Mesodermal cell (in vitro differentiated cells): ENCODE measurements around the gene RPL6.

ENCODE experiments used
- H3K27ac ChIP-seq: 2 replicates; pipeline ENCODE4 v1.7.0; 2013; ENCODE audit warnings: mild to moderate bottlenecking, low read depth, low read length, moderate library complexity; ENCODE audit not compliant: severe bottlenecking
- H3K36me3 ChIP-seq: 2 replicates; pipeline ENCODE4 v1.7.1; 2013; ENCODE audit warnings: mild to moderate bottlenecking, low read length, moderate library complexity; ENCODE audit not compliant: control insufficient read depth, insufficient read depth
- H3K4me1 ChIP-seq: one replicate; pipeline ENCODE4 v1.7.1; 2013; ENCODE audit warnings: mild to moderate bottlenecking, low read length; ENCODE audit not compliant: insufficient read depth, control insufficient read depth, poor library complexity, severe bottlenecking
- H3K4me3 ChIP-seq: 2 replicates; pipeline ENCODE4 v1.7.0; 2013; ENCODE audit warnings: low read length, control low read depth, mild to moderate bottlenecking; ENCODE audit not compliant: insufficient read depth, poor library complexity, severe bottlenecking; ENCODE audit errors: extremely low read depth
- H3K9me3 ChIP-seq: 2 replicates; pipeline ENCODE4 v1.7.1; 2013; ENCODE audit warnings: mild to moderate bottlenecking, low read length, moderate library complexity; ENCODE audit not compliant: control insufficient read depth
- WGBS, 2 experiments: methylation state at CpG; one replicate each; pipeline ENCODE4 v1.1.5; 2013; ENCODE audit warnings: missing lambda C conversion rate in 2 of 2; ENCODE audit not compliant: insufficient coverage in 2 of 2; 5-methylcytosine and 5-hydroxymethylcytosine counted together

Gene RPL6

DNA sequence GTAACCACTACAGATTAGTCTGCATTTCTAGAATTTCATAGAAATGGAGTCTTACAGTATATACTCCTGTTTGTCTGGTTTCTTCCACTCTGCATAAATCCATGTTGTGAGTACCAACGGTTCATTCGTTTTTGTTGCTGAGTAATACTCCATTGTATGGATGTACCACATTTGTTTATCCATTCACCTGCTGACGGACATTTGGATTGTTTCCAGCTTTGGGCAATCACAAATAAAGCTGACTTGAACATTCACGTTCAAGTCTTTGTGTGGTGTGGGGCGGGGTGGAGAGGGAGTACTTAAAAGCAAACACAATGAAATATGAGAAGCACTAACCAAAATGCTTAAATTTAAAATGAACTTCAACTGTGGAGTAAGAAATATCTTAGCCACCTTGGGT, 34.3 kb downstream of the RPL6 start:
- 100% methylated on average over 1 of the region's 5 CpGs; no CpG with 5 or more reads in 1 of the 2 experiments for WGBS, 2 experiments
- Histone ChIP-seq H3K4me3 (no peak overlapping the region), H3K27ac (no peak overlapping the region), H3K4me1 (peaks cover 3% of the 10 kb centered on the region), H3K36me3 (peaks cover 6% of the 10 kb centered on the region), H3K9me3 (no peaks in the 10 kb centered on the region)

DNA sequence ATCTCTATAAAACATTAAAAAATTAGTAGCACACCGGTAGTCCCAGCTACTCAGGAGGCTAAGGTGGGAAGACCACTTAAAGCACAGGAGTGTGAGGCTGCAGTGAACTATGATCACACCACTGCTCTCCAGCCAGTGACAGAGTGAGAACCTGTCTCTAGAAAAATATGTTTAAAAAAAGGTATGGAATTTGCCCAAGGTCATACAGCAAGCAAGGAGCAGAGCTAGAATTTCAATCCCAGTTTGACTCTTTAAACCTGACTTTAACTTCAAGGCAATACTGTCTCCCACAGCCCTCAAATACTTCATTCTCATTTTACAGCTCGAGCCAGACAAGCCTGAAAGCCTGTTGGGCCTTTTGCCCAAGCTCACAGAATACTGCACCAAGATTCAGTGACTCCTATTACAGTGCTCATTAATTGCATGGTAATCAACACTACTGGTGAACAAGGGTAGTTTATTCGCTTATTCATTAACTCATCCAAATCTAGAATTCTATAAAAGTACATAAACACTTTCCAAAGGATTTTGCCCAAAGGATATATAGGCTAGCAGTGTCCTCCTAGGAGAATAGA, 35.2 kb downstream of the RPL6 start:
- H3K4me3 ChIP-seq: no peak overlapping the region
- H3K9me3 ChIP-seq: no peaks in the 10 kb centered on the region
- H3K36me3 ChIP-seq: peaks cover 6% of the 10 kb centered on the region
- peaks cover 3% of the 10 kb centered on the region for H3K4me1 ChIP-seq
- no peak overlapping the region for H3K27ac ChIP-seq
- 100% methylated on average over 1 to 2 of the region's 3 CpGs for WGBS, 2 experiments

DNA sequence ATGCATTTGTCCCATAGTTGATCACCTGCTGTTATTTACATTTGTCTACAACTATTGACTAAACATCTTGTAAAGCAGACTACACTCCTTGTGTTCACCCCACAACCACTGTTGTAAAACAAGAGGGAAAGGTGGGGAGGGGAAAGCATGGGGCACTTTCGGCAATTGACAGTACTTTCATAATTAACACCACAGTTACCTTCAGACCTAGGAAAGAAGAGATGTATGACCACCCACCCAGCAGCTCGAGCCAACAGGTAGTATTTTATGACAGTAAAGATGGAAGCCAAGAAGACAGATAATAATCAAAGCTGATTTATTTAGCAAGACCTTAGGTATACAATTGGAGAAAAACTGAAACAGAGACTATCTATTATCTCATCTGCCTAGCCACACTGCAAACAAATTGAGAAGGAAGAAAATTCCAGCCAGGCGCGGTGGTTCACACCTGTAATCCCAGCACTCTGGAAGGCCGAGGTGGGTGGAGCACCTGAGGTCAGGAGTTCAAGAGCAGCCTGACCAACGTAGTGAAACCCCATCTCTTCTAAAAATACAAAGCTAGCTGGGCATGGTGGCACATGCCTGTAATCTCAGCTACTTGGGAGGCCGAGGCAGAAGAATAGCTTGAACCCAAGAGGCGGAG, 38.4 kb downstream of the RPL6 start:
- Histone ChIP-seq H3K9me3 (no peaks in the 10 kb centered on the region), H3K27ac (no peak overlapping the region), H3K4me1 (peaks cover 3% of the 10 kb centered on the region), H3K4me3 (no peak overlapping the region), H3K36me3 (peaks cover 6% of the 10 kb centered on the region)
- WGBS, 2 experiments: 91 to 92% methylated on average over 6 of the region's 8 CpGs

DNA sequence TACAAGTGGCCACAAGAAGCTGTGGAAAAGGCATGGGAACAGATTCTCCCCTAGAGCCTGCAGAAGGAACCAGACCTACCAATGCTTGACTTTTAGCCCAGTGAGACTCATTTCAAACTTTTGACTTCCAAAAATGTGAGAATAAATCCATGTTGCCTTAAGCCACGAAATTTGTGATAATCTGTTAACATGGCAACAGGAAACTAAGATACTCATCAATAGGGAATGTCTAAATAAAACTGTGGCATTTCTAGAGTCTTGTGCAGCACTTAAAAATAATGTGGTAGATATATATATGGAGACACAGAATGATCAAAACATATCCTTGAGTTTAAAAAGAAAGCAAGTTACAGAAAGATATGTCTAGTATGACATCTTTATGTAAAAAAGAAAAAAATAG, 39.2 kb downstream of the RPL6 start:
- no peaks in the 10 kb centered on the region for H3K9me3 ChIP-seq
- H3K36me3 ChIP-seq: peaks cover 3% of the 10 kb centered on the region
- H3K27ac ChIP-seq: no peak overlapping the region
- H3K4me1 ChIP-seq: peaks cover 3% of the 10 kb centered on the region
- WGBS, 2 experiments: no CpG with 5 or more reads among the region's 1 CpG
- no peak overlapping the region for H3K4me3 ChIP-seq

DNA sequence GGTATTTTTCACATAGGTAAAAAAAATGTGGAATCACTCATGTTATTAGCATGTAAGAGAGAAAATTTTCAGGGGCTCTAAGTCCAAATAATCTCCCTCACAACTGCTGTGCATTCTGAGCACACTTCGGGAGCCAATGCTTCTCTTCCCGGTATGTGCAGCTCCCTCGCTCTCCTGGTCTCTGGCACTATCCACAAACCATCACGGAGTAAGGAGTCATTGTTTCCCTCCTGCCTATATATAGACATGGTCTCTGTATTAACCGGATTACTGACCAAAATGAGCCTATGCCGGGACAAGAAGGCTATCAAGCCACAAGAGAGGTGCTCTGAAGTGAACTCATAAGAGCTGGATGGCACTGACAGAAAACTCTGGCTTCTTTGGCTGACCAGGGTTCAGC, 40.5 kb downstream of the RPL6 start:
- WGBS, 2 experiments: 91 to 94% methylated on average over 6 of the region's 6 CpGs
- Histone ChIP-seq H3K27ac (no peak overlapping the region), H3K4me3 (no peak overlapping the region), H3K36me3 (no peaks in the 10 kb centered on the region), H3K9me3 (no peaks in the 10 kb centered on the region), H3K4me1 (peaks cover 3% of the 10 kb centered on the region)

DNA sequence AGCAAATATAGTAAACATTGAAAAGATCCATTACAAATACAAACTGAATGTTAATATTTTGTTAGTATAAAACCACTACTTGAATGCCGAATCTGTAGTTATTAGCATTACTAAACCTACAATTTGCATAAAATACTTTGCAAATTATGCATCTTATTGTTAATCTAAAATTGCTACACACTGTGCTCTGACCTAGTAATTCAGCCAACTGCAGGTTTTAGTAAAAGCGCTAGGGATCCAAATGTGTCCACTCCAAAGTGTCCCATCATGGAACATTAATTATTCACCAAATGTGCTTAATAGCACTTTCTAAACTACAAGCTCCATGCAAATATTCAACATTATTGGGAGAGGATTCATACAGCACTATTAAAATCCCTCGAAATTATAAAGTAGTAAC, 41.4 kb downstream of the RPL6 start:
- Histone ChIP-seq H3K4me1 (peaks cover 3% of the 10 kb centered on the region), H3K4me3 (no peak overlapping the region), H3K27ac (no peak overlapping the region), H3K36me3 (no peaks in the 10 kb centered on the region), H3K9me3 (no peaks in the 10 kb centered on the region)
- WGBS, 2 experiments: 90 to 100% methylated on average over 1 to 2 of the region's 3 CpGs

DNA sequence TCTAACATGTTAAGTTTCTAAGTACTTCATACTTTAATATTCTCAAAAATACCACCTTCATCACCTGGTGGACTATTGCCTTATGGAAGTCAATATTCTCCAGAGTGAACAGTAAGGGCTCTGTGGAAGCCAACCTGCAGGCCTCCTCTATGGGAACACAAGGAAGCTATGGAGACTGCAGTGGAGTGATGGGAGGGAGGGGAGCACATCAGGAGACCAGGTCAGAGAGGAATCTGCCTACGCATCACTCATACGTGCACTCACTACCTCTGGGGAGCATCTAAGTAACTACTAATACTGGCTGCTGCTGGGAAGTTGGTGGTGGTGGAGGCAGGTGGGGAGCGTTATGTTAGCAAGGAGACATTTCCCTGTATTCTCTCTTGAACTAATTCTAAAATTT, 47.1 kb downstream of the RPL6 start:
- peaks cover under 1% of the 10 kb centered on the region for H3K4me1 ChIP-seq

DNA sequence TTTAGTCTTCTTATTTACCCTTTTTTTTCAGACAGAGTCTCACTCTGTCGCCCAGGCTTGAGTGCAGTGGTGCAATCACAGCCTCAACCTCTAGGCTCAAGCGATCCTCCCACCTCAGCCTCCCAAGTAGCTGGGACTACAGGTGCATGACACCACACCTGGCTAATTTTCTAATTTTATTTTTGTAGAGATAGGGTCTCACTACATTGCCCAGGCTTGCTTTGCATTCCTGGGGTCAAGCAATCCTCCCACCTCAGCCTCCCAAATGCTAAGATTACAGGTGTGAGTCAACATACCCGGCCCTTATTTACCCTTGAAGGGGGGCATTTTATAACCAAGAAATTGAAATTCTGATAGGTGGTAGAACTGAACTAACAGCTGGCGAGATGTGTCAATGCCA, 48.1 kb downstream of the RPL6 start:
- no peak overlapping the region for H3K27ac ChIP-seq
- H3K36me3 ChIP-seq: no peaks in the 10 kb centered on the region
- peaks cover 5% of the 10 kb centered on the region for H3K4me1 ChIP-seq
- no peaks in the 10 kb centered on the region for H3K9me3 ChIP-seq
- H3K4me3 ChIP-seq: no peak overlapping the region
- WGBS, 2 experiments: 90 to 100% methylated on average over 2 of the region's 4 CpGs

More for the DNA sequence above, 47.1 kb downstream of the RPL6 start:
- WGBS, 2 experiments: 77% methylated on average over 2 of the region's 3 CpGs; no CpG with 5 or more reads in 1 of the 2 experiments
- Histone ChIP-seq H3K36me3 (no peaks in the 10 kb centered on the region), H3K27ac (no peak overlapping the region), H3K9me3 (no peaks in the 10 kb centered on the region), H3K4me3 (no peak overlapping the region)

DNA sequence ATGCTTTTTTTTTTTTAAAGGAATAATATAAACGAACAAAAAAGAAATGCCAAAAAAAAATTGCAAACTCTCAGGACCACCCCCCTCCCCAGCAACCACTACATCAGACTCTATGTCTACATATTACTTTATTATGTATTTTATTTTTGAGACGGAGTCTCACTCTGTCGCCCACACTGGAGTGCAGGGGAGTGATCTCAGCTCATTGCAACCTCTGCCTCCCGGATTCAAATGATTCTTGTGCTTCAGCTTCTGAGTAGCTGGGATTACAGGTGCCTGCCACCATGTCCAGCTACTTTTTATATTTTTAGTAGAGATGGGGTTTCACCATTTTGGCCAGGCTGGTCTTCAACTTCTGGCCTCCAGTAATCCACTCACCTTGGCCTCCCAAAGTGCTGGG, 50.1 kb downstream of the RPL6 start:
- Histone ChIP-seq H3K9me3 (no peaks in the 10 kb centered on the region), H3K4me3 (no peak overlapping the region), H3K36me3 (no peaks in the 10 kb centered on the region), H3K4me1 (peaks cover 5% of the 10 kb centered on the region), H3K27ac (no peak overlapping the region)
- WGBS, 2 experiments: 83 to 100% methylated on average over 1 to 2 of the region's 4 CpGs

DNA sequence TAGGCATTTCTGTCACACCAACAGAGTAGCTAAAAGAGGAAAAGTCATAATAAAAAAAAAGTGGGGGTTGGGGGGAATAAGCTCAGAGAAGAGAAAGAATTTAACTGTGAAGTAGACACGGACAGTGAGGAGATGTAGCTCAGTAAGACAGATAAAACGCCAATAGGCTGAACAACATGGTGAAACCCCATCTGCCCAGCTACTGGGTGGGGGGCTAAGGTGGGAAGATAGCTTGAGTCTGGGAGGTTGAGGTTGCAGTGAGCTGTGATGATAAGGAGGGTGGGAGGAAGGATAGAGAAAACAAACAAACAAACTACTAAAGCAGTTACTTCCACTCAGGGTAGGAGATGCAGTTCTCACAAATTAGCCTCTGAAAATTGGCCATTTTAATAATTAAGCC, 52.2 kb downstream of the RPL6 start:
- H3K9me3 ChIP-seq: no peaks in the 10 kb centered on the region
- no peak overlapping the region for H3K4me3 ChIP-seq
- 86 to 92% methylated on average over 2 of the region's 2 CpGs for WGBS, 2 experiments
- no peaks in the 10 kb centered on the region for H3K36me3 ChIP-seq
- H3K27ac ChIP-seq: no peak overlapping the region
- H3K4me1 ChIP-seq: peaks cover 5% of the 10 kb centered on the region
